Stimulated activated CD8-positive, alpha-beta memory T cell treated with anti-CD3 and anti-CD28 coated beads, Interleukin-7, amount 100 ng/mL, for 4 hours (primary cell): ENCODE data around the gene KANSL3.
"Not testable (repeated sequence)": the region's sequence is repeated elsewhere in the genome, so short reads cannot be mapped to it uniquely, and the experiment has no call there.

ENCODE experiments used
- DNase-seq, 2 donors: peaks; one replicate each; pipeline ENCODE4 v3.0.0-alpha.2; 2020; ENCODE audit warnings: low read depth in 2 of 2

Gene KANSL3

GRCh38 chr2:96557421-96557820, 80.7 kb downstream of the KANSL3 start:
- not testable (repeated sequence) for DNase-seq

DNA sequence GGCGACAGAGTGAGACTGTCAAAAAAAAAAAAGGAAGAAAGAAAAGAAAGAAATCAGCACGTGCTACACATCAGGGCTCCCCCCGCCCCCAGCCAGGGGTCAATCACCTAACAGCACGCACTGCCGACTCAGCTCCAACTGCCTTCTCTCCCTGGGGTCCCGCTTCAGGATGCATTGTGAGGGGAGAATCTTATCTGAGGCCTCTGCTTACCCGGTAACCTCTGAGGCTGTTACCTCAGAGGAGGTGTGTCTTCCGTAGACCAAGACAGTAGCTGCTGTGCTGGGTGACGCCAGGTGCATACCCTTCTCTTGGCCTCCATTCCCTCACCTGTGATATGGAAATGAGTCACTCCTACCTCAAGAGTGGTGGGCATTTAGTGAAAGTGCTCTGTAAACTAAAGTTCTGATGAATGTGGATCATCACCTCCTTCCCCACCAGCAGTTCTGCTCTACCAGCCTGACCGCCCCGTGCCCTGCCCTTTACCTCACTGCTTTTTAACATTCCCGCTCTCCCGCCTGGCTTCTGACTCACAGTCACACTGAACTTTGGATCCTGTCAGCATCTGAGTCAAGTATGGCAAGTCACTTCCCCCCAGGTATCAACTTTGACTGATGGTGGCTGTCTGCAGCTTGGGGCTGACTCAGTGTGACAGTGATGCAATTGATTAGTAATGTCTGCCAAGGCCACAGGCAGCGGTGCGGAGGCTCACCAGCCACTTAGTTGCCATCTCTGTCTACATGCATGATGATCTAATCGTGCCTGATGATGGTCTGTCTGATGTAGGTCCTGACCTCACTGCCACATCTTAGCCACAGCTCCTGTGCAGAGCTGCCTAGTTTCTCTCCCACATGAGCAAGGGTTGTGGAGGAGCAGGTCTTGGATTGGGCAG, 81.4 kb downstream of the KANSL3 start:
- peak; percentile 32 to 53 for DNase-seq

GRCh38 chr2:96555146-96555610, 82.9 kb downstream of the KANSL3 start:
- no peak for DNase-seq

- DNase-seq = peak in 1 of 2 donors; percentile 47
Observed at GRCh38 chr2:96554293-96555145, 83.6 kb downstream of the KANSL3 start.

DNA sequence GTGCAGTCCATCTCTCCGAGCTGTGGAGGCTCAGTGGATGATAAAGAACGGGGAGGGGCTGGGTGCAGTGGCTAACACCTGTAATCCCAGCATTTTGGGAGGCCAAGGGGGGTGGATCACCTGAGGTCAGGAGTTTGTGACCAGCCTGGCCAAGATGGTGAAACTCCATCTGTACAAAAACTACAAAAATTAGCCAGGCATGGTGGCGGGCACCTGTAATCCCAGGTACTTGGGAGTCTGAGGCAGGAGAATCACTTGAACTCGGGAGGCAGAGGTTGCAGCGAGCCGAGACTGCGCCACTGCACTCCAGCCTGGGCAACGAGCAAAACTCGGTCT, 84.2 kb downstream of the KANSL3 start:
- DNase-seq = not testable (repeated sequence)

GRCh38 chr2:96553176-96553956, 84.7 kb downstream of the KANSL3 start:
- no peak for DNase-seq

DNA sequence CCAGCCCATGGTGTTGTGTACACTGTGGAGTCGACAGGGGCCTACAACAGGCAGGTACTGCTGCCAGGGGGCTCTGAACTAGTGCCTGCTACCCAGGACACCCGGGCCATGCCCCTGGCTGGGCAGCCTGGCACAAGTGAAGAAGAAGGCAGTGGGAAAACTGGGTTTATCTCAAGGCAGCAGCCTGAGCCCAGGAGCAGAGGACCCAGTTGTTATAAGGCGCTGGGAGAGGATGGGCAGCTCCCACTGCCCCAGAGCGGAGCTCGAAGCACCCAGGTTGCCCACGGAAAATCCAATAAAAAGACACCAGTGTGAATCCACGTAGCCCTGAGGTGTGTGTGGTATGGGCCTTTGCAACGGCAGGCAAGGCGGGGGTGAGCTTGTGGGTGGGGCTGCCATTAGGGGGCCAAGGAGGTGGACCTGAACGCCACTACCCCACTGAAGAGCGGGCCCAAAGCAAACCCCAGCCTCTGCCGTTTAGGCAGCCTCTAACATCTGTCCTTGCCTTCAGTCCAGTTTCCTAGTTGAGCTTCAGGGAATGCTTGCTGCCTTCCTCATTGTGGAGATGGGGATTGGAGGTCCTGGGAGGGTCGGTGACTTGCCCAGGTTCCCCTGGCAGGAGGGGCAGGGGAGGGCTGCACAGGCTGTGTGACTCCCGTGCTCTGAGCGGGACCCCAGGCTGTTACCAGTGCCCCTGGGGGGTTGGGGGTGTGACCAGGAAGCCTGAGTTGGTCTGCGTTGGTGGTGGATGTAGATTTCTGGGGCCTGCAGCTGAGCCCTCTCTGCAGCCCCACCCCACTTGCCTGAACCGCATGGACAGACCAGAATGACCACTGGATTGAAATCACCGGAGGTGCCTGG, 85.6 kb downstream of the KANSL3 start:
- DNase-seq = no peak

DNA sequence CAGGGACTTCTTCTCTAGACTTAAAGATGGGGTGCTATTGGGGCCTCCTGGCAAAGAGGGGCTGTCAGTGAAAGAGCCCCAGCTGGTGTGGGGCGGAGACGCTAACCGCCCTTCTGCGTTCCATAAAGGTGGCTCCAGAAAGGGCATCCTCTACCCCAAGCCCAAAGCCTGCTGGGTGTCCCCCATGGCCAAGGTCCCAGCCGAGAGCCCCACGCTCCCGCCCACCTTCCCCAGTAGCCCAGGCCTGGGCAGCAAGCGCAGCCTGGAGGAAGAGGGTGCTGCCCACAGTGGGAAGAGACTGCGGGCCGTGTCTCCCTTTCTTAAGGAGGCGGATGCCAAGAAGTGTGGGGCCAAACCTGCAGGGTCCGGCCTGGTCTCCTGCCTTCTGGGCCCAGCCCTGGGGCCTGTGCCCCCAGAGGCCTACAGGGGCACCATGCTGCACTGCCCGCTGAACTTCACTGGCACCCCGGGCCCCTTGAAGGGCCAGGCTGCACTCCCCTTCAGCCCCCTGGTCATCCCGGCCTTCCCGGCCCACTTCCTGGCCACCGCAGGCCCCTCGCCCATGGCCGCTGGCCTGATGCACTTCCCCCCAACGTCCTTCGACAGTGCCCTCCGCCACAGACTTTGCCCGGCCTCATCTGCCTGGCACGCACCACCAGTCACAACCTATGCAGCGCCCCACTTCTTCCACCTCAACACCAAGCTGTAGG, 86.4 kb downstream of the KANSL3 start:
- no peak for DNase-seq

DNA sequence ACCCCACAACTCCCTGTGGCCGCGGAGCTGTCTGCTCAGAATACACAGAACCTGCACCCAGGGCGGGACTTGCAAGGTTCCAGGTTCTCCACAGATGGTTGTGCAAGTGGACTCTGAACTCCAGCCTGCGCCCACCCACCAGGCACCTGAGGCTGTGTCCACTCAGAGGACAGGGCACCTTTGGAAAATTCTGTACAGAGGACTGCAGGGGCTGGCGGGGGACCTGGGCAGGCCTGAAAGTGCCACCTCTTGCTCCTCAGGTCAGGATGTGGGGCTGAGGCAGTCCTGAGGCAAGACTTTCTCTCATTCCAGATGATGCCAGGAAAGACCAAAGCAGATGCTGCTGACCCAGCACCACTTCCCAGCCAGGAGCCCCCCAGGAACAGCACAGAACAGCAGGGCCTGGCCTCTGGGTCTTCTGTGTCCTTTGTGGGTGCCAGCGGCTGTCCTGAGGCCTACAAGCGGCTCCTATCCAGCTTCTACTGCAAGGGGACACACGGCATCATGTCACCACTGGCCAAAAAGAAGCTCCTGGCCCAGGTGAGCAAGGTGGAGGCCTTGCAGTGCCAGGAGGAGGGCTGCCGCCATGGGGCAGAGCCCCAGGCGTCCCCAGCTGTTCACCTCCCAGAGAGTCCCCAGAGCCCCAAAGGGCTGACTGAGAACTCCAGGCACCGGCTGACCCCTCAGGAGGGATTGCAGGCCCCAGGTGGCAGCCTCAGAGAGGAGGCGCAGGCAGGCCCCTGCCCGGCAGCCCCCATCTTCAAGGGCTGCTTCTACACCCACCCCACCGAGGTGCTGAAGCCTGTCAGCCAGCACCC, 87.1 kb downstream of the KANSL3 start:
- no peak for DNase-seq

- no peak for DNase-seq
Observed at GRCh38 chr2:96549967-96550786, 87.9 kb downstream of the KANSL3 start.

DNA sequence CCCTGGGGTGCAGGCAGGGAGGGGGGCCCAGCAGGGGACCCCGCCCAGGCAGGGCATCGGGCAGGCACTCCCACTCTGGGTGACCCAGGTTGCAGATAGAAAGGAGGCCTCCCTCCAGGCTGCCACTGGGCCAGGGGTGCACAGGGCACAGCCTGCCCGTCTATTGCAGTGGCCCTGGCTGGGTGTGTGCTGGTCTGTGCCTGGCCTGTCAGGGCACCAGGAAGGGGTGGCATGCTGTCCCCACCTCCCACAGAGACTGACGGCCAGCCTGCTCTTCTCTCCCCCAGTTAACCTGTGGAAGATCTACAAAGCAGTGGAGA, 88.7 kb downstream of the KANSL3 start:
- DNase-seq = no peak

DNA sequence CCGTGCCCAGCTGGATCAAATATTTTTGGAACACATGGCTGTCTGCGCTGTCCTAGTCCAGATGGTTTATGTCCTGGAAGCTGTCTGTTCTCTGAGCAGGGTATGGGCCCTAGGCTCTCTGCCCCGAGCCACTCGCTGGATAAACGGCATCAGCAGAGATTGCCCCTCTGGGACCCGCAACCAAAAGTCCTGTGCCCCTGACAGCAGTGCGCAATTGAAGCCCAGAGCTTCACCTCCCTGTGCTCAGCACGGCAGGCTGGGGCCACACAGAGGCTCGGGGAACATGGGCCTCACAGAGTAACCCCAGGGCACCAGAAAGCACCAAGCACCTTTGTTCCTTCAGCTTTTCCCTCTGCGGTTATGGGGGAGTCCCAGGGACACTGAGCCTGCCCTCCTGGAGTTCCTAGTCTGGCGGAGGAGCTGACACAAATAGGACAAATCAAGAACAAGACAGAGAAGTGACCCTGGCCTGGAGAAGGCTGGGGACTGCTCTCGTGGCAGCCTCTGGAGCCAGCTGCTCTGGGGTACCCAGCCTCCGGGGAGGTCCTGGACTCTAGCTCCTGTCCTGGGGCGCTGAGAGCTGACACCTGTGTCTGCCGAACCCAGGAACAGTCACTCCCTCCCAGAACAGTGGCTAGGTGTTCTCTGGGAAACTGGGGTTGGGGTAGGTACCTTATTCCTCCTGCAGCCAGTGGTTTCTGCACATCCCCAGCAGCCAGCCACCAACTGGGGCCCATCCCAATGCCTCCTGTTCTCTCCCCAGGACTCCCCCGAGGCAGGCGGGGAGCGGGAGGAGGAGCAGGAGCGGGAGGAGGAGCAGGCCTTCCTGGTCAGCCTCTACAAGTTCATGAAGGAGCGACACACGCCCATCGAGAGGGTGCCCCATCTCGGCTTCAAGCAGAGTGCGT, 89.3 kb downstream of the KANSL3 start:
- DNase-seq = no peak

DNA sequence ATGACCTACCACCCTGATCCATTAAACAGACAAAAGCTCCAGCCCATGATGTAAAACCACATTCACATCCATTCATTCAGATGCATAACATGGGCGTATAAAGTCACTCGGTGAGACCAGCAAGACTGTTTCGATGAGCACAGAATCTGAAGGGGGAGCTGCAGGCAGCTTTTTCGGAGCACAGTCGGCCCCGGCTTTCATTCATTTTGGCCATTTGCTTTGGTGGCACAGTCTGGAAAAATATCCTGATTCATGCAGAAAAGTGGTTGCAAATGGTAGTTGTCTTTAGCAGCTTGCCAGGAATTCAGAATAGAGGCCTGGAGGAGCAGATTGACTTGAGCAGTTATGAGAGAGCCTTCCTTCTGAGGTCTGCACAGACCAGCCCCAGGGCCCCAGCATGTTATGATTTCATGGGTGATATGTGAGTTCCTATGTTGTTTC, 90.4 kb downstream of the KANSL3 start:
- DNase-seq = no peak

GRCh38 chr2:96547203-96547641, 90.9 kb downstream of the KANSL3 start:
- DNase-seq = no peak

DNA sequence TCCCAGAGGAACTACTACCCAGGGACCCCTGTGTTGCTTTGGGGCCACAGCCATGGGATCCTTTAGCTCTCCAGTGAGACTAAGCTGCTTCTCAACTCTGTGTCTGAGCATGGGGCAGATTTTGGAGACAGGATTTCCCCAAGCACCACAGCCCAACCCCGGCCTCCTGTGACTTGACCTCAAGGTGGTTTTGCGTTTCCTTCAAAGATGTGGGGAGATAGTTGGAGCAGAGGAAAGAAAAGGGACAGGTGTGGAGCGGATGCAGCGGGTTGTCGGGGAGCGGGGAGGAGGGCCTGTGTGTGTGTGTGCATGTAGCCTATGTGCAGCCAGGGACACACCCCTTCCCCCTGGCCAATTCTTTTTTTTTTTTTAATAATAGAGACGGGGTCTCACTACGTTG, 91.3 kb downstream of the KANSL3 start:
- DNase-seq = no peak

- no peak for DNase-seq
Observed at GRCh38 chr2:96546321-96546720, 91.8 kb downstream of the KANSL3 start.
